GM12892 (cell line): ENCODE data around the gene DNAJC2.

ENCODE experiments used
- DNase-seq: peaks from one replicate; pipeline ENCODE4 v3.0.0; 2011; ENCODE audit not compliant: insufficient read length
- FAIRE-seq: peaks from 2 replicates; lab custom pipeline; 2011; peaks lifted over from hg19 to GRCh38; lab: Jason Lieb, UNC
- POLR2A ChIP-seq: IDR thresholded peaks from 2 replicates; pipeline ENCODE4 v1.6.1; 2011; ENCODE audit warnings: low read depth, low read length, control low read depth
- POLR2AphosphoS5 ChIP-seq: IDR thresholded peaks from 2 replicates; pipeline ENCODE4 v1.6.1; 2011; ENCODE audit warnings: low read depth, low read length, control low read depth
- TAF1 ChIP-seq: IDR thresholded peaks from 2 replicates; pipeline ENCODE4 v1.6.1; 2011; ENCODE audit warnings: low read depth, mild to moderate bottlenecking, control low read depth, low read length, borderline replicate concordance

The DNAJC2 gene

DNA sequence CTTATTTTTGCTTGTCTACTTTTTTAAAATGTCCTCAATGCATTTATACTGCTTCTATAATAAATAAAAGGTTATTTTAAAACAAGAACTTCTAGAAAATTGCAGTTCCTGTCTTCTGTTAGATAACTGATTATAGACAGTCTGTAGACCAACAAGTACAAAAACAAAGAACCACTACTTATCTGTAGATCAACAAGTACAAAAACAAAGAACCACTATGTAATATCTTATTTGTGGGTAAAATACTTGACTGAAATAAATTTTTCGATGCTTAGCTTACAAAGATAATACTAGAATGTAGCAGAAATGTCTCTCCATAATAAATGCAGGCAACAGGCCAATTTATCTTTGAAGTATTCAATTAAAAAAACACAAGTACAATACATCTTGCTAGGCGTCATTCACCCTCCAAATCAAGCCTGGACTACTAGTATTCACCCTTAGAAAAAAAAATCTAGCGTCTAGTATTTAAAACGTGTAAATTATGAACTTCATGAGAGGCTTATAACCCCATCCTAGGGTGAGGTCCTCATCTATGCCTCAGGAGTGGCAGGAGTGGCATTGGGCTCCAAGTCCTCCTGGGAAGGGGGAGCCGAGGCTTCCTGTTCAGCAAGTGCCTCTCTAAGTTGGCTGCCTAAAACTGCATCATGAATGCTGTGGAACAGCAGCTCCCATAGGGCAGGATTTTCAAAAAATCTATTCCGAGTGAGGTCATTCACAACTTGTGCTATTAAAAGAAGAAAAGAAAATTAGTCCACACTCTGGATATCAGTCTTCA lies 29.5 kb upstream of the DNAJC2 start:
- FAIRE-seq (no peak), DNase-seq (no peak)
- TF ChIP-seq TAF1: no peak
- TF ChIP-seq POLR2A: no peak
- no peak for TF ChIP-seq POLR2AphosphoS5

DNA sequence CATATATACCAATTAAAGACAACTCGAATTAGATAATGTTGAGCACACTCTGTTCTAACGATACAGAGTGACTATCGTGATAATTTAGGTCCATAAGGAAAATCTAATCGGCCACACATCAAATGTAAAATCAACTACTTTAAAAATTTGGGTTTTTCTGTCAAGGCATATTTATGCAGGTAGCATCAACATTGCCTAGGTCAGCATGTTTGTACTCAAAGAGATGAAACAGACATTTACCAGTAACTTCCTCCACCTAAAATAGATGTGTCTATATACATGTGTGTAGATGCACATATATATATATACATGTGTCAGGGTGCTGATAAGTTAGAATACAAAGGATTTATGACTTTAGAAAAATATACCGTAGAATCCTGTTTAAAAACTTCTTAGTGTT lies 24.9 kb upstream of the DNAJC2 start:
- FAIRE-seq: no peak
- DNase-seq: no peak

DNA sequence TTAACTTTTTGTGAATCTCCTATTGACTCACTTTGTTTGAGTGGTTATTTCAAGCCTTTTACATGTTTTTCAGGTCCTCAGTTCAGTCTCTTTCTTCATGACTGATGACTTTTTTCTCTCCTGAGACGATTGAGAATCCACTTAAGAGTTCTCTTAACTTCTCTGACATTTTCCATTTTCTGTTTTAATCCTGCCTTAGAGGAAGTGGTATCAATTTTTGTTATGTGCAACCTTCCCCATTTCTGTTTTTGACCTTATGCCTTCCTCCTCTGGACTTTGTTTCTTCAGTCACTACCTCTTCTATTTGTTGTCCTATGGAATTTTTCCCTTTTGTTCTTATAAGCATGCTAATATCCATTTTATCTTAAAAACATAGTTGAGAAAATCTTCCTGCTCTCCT lies 5.2 kb upstream of the DNAJC2 start:
- TF ChIP-seq POLR2A: no peak
- no peak for TF ChIP-seq TAF1
- TF ChIP-seq POLR2AphosphoS5: no peak
- DNase-seq: no peak
- FAIRE-seq: no peak

More for the DNA sequence above, 24.9 kb upstream of the DNAJC2 start:
- TF ChIP-seq TAF1 (no peak), POLR2AphosphoS5 (no peak), POLR2A (no peak)

- TF ChIP-seq TAF1 (no peak), POLR2A (no peak), POLR2AphosphoS5 (no peak)
- FAIRE-seq (no peak), DNase-seq (no peak)
Measured at GRCh38 chr7:103348959-103349358, 4.4 kb upstream of the DNAJC2 start.

GRCh38 chr7:103348452-103348851 lies 3.9 kb upstream of the DNAJC2 start:
- DNase-seq (no peak), FAIRE-seq (no peak)
- TF ChIP-seq POLR2AphosphoS5 (no peak), TAF1 (no peak), POLR2A (no peak)

GRCh38 chr7:103347507-103348267 lies 3.1 kb upstream of the DNAJC2 start, which contains the start of gene PSMC2:
Gene PSMC2, plus strand, starts transcription at chr7:103347643. Its CDS starts 69 bp downstream, at chr7:103347712.
- DNase-seq (peak; percentile 36), FAIRE-seq (peak; percentile 79)
- TF ChIP-seq POLR2AphosphoS5 (peak; percentile 44; the same call in 1 of the 2 replicates), TAF1 (peak; percentile 81; the same call in 1 of the 2 replicates), POLR2A (no peak; the same call in none of the 2 replicates)

DNA sequence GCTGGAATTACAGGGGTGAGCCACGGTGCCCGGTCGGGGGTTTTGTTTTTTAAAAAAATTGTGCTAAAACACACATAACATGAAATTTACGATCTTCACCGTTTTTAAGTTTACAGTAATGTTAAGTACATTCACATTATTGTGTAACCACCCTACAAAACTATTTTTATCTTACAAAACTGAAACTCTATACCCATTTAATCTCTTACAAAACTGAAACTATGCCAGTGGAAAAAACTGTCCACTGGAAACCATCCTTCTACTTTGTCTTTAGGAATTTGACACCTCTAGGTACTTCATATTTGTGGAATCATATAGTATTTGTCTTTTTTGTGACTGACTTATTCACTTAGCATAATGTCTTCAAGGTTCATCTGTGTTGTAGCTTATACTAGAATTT lies 1.8 kb upstream of the DNAJC2 start:
- FAIRE-seq: no peak
- no peak for TF ChIP-seq TAF1
- no peak for TF ChIP-seq POLR2A
- TF ChIP-seq POLR2AphosphoS5: no peak
- no peak for DNase-seq

DNA sequence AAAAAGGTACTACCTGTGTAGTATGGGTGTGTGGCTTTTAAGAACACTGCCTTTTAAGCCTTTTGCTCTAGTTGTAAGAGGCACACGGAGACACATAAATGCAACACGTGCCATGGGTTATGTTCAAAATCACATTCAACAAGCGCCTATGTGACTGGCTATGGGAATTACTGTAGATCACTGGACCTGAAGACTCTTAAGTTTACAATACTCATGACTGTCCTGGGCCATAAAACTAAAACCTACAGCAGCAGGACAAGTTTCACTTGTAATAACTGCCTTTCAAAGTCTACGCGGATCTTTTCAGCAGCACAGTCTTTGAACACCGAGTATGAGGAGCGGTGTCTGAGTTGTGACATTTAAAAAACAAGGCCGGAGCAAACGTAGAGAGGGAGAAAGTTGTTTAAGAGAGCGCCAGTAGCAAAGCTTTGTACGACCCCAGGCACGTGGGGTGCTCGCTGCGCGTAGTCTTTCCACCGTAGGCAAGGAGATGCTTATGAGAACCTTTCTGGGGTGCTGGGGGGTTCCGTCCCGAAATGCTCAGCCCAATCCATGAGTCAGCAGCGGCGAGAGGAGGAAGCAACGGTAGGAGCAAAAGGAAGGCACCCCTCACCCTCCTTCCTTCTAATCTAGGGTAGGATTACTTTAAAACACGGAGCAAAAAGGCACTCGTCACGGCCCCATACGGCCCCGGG lies 662 bp downstream of the DNAJC2 start:
- no peak for TF ChIP-seq POLR2AphosphoS5
- no peak for TF ChIP-seq POLR2A
- TF ChIP-seq TAF1: no peak; the same call in 1 of the 2 replicates
- FAIRE-seq: peak; percentile 21
- DNase-seq: no peak

GRCh38 chr7:103343332-103343731 lies 1.2 kb downstream of the DNAJC2 start:
- no peak for FAIRE-seq
- DNase-seq: no peak
- TF ChIP-seq TAF1 (no peak), POLR2AphosphoS5 (no peak), POLR2A (no peak)

- TF ChIP-seq POLR2A: no peak
- TF ChIP-seq TAF1: no peak
- TF ChIP-seq POLR2AphosphoS5: no peak
- FAIRE-seq (no peak), DNase-seq (no peak)
Measured at GRCh38 chr7:103341466-103341865, 3.1 kb downstream of the DNAJC2 start.

GRCh38 chr7:103338864-103339263 lies 5.7 kb downstream of the DNAJC2 start:
- FAIRE-seq (no peak), DNase-seq (no peak)
- TF ChIP-seq POLR2A (no peak), POLR2AphosphoS5 (no peak), TAF1 (no peak)
